ENCODE measurements around the gene LIPJ.

GRCh38 chr10:88640186-88640585 lies 53.6 kb downstream of the LIPJ start:
- TF ChIP-seq CTCF (IDR thresholded peaks at IDR 0.05; ENCODE audit: low read length) (no peak), EZH2 (IDR thresholded peaks at IDR 0.05; ENCODE audit: borderline replicate concordance, low read length) (no peak)
